Activated CD8-positive, alpha-beta memory T cell treated with anti-CD3 and anti-CD28 coated beads, Interleukin-2, amount 10 ng/mL, durations not matched to agents 7 days and 5 days (primary cell): ENCODE results near the gene CHCHD6. TPM values are rescaled to one million over a fixed set of nuclear protein-coding genes. Genes with fewer than 3 reads are reported as not detected.

ENCODE experiments used
- ATAC-seq: fragments of 150-1000 bp; cut with Tn5 transposase; one replicate; pipeline ENCODE4 v1.10.0; 2021; ENCODE audit warnings: moderate library complexity
- CTCF ChIA-PET: fragments of 350-600 bp; sonication (Branson Sonifier 250); formaldehyde crosslinking; loops from one replicate; lab custom pipeline; 2021; ENCODE audit warnings: antibody characterized with exemption; lab: Charles Lee
- DNase-seq: peaks from one replicate; pipeline ENCODE4 v3.0.0-alpha.2; 2020
- H3K27ac Mint-ChIP-seq: one replicate; pipeline ENCODE4 v1.8.0; 2021; ENCODE audit warnings: mild to moderate bottlenecking, mixed read lengths
- H3K27me3 Mint-ChIP-seq: one replicate; pipeline ENCODE4 v1.8.0; 2021; ENCODE audit warnings: mixed read lengths
- H3K36me3 Mint-ChIP-seq: one replicate; pipeline ENCODE4 v1.8.0; 2021; ENCODE audit warnings: mild to moderate bottlenecking, mixed read lengths
- H3K4me1 Mint-ChIP-seq: one replicate; pipeline ENCODE4 v1.8.0; 2021; ENCODE audit warnings: mixed read lengths
- H3K4me3 Mint-ChIP-seq: one replicate; pipeline ENCODE4 v1.8.0; 2021; ENCODE audit warnings: mild to moderate bottlenecking, moderate library complexity, mixed read lengths
- H3K9me3 Mint-ChIP-seq: one replicate; pipeline ENCODE4 v1.8.0; 2022; ENCODE audit warnings: low read depth, mixed read lengths
- total RNA-seq, 2 experiments: library from RNA; stranded (reverse); gene quantifications; one replicate each; pipeline ENCODE4 v1.2.3, GENCODE V29; 2021

The CHCHD6 gene
- total RNA-seq, 2 experiments from 2014 or later: 7.7 to 9.0 TPM

DNA sequence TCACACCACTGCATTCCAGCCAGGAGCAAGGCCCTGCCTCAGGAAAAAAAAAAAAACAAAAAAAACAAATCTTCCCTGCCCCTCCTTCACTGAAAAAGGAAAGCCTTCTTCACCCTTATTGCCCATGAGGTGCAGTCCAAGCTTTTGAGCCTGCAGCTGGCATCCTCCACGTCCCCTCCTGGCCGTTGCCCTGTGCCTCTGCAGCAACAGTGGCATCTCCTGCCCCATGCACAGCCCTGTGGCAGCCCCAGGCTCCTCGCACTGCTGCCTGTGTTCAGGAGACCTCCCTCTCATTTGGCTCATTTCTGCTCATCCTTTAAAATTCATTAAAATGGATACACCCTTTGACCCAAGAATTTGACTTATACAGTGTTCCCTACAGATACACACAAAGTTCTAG is 206.2 kb downstream of the CHCHD6 start:
- ATAC-seq: no peak
- H3K36me3 Mint-ChIP-seq: peaks cover 10% of the 10 kb centered on the region
- CTCF ChIA-PET: interaction anchor here (4.6 kb wide), 1 partner anchor 72 kb away, joined by 18 read pairs; the partner anchor contains the start of gene PLXNA1
- H3K27me3 Mint-ChIP-seq: peaks cover 3% of the 10 kb centered on the region
- peak overlapping the region; percentile 31 for H3K27ac Mint-ChIP-seq
- DNase-seq: no peak
- H3K9me3 Mint-ChIP-seq: no peaks in the 10 kb centered on the region
- H3K4me3 Mint-ChIP-seq: no peak overlapping the region
- peaks cover 61% of the 10 kb centered on the region for H3K4me1 Mint-ChIP-seq

DNA sequence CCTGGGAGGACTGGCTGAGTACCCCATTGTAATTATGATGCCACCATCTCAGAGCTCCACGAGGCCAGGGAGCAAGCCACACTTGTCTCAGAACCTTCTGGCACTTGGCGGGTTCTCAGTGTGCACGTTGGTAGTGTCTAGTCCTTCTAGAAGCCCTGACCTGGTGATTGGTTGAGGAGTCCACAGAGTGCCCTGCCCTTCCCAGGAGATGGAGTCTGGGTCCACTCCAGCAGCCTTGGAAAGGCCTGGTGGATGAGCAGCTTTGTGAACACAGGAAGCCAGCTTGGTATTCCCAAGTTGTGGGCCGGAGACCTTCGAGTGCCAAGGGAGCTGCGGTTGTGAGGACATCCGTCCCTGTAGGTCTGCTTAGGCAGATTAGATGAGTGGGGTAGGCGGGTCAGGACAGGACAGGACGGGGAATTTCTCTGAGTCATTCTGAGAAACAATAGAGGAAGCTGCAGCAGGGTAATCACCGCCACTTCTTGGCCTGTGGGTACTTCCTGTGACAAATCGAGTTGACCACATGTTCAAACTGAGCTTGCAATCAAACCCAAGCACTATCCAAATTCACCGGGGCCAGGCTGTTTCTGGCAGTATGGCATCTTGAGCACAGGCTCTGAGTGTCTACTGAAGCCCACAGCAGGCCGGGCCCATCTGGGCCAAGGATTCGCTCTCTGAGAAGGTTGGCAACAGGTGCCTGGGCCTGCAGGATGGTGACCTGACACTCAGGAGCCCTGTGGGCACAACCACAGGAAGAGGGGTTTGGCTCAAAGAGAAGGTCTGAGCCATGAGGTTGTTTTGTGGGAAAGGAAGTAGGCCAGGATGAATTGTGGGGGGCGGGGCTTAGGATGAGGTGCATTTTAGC is 207.4 kb downstream of the CHCHD6 start:
- Mint-ChIP-seq H3K9me3 (no peaks in the 10 kb centered on the region), H3K4me1 (peaks cover 66% of the 10 kb centered on the region), H3K36me3 (peaks cover 10% of the 10 kb centered on the region), H3K27ac (peak overlapping the region; percentile 87), H3K4me3 (peak overlapping the region; percentile 49), H3K27me3 (peaks cover 3% of the 10 kb centered on the region)
- CTCF ChIA-PET: interaction anchor here (1.1 to 4.6 kb wide), 4 partner anchors 10 to 207 kb away, joined by 3 to 18 read pairs (median 6); partner anchors contain the start of genes CHCHD6 and PLXNA1
- peak; percentile 94 for DNase-seq
- peak; percentile 92 for ATAC-seq

DNA sequence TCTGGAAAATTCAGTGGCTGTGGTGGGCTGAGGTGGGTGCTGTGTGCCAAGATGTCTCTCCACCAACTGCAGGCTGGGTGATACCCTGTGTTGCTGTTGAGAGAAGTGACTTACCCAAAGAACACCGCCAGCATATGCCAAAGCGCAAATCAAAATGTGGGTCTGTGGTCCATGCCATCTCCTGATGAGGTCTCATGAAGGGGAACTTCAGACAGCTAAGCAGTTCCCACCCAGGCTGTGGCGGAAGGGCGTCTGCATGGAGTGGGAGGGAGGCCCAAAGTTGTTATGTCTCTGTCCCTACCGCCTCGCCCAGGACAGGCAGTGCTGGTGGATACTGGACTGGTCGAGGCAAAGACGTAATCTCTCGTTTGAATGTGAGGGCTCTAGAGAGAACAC is 208.0 kb downstream of the CHCHD6 start:
- ATAC-seq (no peak), DNase-seq (no peak)
- no peaks in the 10 kb centered on the region for H3K9me3 Mint-ChIP-seq
- H3K4me3 Mint-ChIP-seq: peak overlapping the region; percentile 49
- H3K36me3 Mint-ChIP-seq: peaks cover 10% of the 10 kb centered on the region
- peaks cover 72% of the 10 kb centered on the region for H3K4me1 Mint-ChIP-seq
- H3K27ac Mint-ChIP-seq: peak overlapping the region; percentile 87
- peaks cover 3% of the 10 kb centered on the region for H3K27me3 Mint-ChIP-seq
- CTCF ChIA-PET: interaction anchor here (1.1 to 4.6 kb wide), 4 partner anchors 10 to 208 kb away, joined by 3 to 18 read pairs (median 6); partner anchors contain the start of genes CHCHD6 and PLXNA1

DNA sequence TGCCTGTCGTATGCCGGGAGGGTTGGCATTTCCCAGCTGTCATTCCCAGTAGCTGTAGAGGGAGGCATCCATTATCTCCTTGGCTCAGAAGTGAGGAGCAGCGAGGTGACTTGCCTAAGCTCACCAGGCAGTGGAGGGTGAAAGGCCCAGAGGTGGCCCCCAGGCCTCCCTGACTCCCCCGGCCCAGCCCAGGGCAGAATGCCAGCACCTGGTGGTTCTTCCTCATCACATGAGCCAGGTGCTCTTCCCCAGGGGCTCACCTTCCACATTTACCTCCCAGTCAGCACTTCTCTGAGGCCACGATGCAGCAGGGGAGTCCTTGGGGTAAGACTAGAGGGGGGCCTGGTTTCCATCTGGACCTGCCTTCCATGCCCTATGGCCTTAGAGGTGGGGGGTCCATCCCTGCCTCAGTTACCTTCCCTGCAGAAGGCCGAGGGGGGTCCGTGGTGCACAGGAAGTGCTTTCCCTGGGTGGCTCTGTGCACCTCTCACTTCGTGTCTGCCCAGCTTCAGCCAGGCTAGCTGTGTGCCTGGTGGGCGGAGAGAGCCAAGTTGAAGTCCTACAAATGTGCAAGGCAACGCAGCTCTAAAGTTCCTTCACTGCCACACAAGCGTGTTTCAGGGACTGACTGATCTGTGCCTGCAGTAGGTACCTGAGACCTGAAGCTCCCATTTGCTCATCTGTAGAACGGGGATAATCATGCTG is 208.6 kb downstream of the CHCHD6 start:
- peaks cover 10% of the 10 kb centered on the region for H3K36me3 Mint-ChIP-seq
- ATAC-seq (no peak), DNase-seq (no peak)
- H3K9me3 Mint-ChIP-seq: no peaks in the 10 kb centered on the region
- no peak overlapping the region for H3K4me3 Mint-ChIP-seq
- no peak overlapping the region for H3K27ac Mint-ChIP-seq
- peaks cover 3% of the 10 kb centered on the region for H3K27me3 Mint-ChIP-seq
- H3K4me1 Mint-ChIP-seq: peaks cover 77% of the 10 kb centered on the region
- CTCF ChIA-PET: interaction anchor here (1.2 to 4.6 kb wide), 3 partner anchors 9 to 209 kb away, joined by 3 to 18 read pairs (median 8); partner anchors contain the start of genes CHCHD6 and PLXNA1

DNA sequence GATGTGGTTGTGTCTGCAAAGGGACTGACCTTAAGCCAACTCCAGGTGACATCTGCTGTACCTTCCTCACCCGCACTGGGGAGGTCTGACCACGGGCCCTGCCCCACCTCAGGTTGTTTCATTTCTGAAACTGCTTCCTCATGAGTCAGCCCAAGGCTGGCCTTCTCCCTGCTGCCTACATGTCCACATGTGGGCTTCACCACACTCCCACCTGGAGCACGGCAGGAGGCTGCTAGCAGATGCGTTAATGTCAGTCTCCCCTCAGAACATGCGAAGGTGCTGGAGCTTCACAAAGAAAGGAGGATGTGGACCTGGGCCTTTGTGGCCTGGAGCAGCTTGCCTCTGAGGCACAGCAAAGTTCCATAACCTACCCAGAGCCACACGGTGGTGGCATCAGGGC is 209.5 kb downstream of the CHCHD6 start:
- peaks cover 10% of the 10 kb centered on the region for H3K36me3 Mint-ChIP-seq
- no peak overlapping the region for H3K4me3 Mint-ChIP-seq
- peaks cover 3% of the 10 kb centered on the region for H3K27me3 Mint-ChIP-seq
- ATAC-seq (no peak), DNase-seq (peak; percentile 60)
- no peaks in the 10 kb centered on the region for H3K9me3 Mint-ChIP-seq
- peak overlapping the region; percentile 47 for H3K27ac Mint-ChIP-seq
- CTCF ChIA-PET: interaction anchor here (1.0 to 4.6 kb wide), 3 partner anchors 11 to 68 kb away, joined by 4 to 18 read pairs (median 6); partner anchors contain the start of gene PLXNA1
- H3K4me1 Mint-ChIP-seq: peaks cover 70% of the 10 kb centered on the region

DNA sequence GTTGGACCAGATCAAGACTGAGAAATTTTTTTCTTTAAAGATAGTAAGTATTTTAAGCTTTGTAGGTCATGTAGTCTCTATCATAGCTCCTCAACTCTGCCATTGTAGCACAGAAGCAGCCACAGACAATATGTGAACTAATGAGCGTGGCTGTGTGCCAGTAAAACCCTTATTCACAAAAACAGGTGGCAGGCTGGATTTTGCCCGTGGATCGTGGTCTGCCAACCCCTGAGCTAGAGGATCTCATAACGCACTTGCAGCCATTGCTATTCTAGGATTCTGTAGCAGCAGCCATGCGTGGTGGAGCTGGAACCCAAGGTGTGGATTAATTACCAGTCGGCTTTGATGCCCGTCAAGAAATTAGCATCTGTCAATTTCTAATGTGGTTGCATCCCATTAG is 210.2 kb downstream of the CHCHD6 start:
- ATAC-seq (no peak), DNase-seq (no peak)
- CTCF ChIA-PET: interaction anchor here (1.0 to 4.6 kb wide), 3 partner anchors 10 to 68 kb away, joined by 4 to 18 read pairs (median 6); partner anchors contain the start of gene PLXNA1
- H3K4me1 Mint-ChIP-seq: peaks cover 63% of the 10 kb centered on the region
- H3K9me3 Mint-ChIP-seq: no peaks in the 10 kb centered on the region
- H3K4me3 Mint-ChIP-seq: no peak overlapping the region
- peaks cover 9% of the 10 kb centered on the region for H3K36me3 Mint-ChIP-seq
- peaks cover 3% of the 10 kb centered on the region for H3K27me3 Mint-ChIP-seq
- H3K27ac Mint-ChIP-seq: no peak overlapping the region

DNA sequence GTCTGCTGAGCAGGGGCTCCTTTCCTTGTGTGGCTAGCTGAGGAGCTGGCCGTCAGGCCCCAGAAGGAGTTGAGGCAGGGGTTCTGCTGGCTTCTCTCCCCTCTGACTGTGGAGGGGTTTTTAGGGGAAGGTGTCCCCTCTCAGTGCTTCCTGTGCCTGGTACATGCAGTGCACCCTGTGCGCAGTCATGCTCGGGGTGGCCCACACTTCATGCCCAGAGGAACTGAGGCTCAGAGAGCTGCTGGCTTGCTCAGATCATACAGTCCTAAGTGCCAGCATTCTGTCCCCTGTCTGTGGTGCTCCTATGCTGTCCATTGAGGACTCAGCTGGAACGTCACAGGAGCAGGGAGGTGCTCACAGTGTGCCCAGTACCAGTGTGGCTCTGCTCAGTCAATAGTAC is 211.0 kb downstream of the CHCHD6 start:
- DNase-seq (no peak), ATAC-seq (no peak)
- peaks cover 7% of the 10 kb centered on the region for H3K27me3 Mint-ChIP-seq
- CTCF ChIA-PET: interaction anchor here (1.1 to 4.6 kb wide), 2 partner anchors 19 to 67 kb away, joined by 3 to 18 read pairs; partner anchors contain the start of gene PLXNA1
- H3K4me1 Mint-ChIP-seq: peaks cover 55% of the 10 kb centered on the region
- no peak overlapping the region for H3K4me3 Mint-ChIP-seq
- no peak overlapping the region for H3K27ac Mint-ChIP-seq
- no peaks in the 10 kb centered on the region for H3K9me3 Mint-ChIP-seq
- H3K36me3 Mint-ChIP-seq: peaks cover 10% of the 10 kb centered on the region

DNA sequence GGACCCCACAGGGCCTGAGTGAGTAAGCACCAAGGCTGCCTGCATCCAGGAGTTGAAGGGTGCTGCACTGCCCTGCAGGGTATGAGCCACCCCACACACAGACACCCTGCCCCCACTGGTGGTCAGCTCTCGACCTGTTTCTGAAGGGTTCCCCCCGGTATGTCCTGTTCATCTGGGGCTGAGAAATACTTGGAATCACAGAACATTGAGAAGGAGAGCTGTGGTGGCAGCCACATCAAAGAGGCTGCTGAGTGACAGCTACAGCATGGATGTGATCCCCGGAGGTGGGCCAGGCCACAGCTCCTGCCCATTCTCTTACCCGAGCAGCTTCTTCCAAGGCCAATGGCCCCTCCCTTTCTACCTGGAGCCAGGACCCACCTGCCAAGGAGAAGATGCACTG is 212.5 kb downstream of the CHCHD6 start:
- H3K9me3 Mint-ChIP-seq: no peaks in the 10 kb centered on the region
- no peak overlapping the region for H3K27ac Mint-ChIP-seq
- CTCF ChIA-PET: interaction anchor here (0.9 kb wide), 1 partner anchor 66 kb away, joined by 3 read pairs; the partner anchor contains the start of gene PLXNA1
- DNase-seq: no peak
- H3K4me1 Mint-ChIP-seq: peaks cover 41% of the 10 kb centered on the region
- peaks cover 12% of the 10 kb centered on the region for H3K27me3 Mint-ChIP-seq
- H3K4me3 Mint-ChIP-seq: no peak overlapping the region
- no peak for ATAC-seq
- H3K36me3 Mint-ChIP-seq: peaks cover 11% of the 10 kb centered on the region

DNA sequence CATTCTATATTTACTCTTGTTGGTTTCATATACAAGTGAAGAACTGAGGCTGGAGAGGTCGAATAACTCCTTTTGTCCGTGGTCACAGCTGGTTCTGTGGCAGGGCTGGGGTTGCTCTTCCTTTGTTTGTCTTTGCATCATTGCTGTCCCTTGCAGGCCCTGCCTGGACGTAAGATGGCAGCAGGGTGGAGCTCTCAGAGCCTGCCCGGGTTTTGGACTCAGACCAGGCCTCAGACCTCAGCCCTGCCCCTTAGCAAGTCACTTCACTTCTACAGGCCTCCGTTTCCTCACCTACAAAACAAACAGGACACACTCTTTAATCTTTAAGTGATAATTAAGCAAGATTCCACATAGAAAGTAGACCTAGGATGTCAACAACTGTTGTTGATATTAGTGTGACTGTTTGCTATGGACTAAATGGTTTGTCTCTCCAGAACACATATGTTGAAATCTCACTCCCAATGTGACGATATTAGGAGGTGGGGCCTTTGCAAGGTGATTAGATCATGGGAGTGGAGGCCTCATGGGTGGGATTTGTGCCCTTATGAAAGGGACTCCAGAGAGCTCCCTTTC is 213.3 kb downstream of the CHCHD6 start:
- CTCF ChIA-PET: no interaction called here
- ATAC-seq (no peak), DNase-seq (no peak)
- Mint-ChIP-seq H3K27me3 (peaks cover 12% of the 10 kb centered on the region), H3K4me3 (no peak overlapping the region), H3K27ac (no peak overlapping the region), H3K9me3 (no peaks in the 10 kb centered on the region), H3K36me3 (peaks cover 11% of the 10 kb centered on the region), H3K4me1 (peaks cover 33% of the 10 kb centered on the region)

DNA sequence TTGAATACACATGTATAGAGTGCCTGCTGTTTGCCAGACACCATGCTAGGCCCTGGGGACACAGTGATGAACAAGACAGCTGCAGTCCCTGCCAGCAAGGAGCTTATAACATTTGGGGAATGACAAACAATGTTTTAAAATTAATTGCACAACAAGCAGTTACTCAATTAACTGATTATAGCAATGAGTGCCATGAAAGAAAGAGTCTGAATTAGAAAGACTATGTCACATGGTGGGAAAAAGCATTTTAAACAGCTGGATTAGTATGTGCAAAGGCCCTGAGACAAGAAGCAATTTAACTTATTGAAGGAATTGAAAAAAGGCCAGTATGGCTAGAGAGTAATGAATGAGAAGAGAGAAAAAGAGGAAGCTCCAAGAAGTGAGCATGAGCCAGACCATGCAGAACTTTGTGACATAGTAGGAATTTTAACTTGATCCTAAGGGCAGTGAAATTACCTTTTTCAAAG is 214.3 kb downstream of the CHCHD6 start:
- DNase-seq: no peak
- Mint-ChIP-seq H3K36me3 (peaks cover 11% of the 10 kb centered on the region), H3K27ac (no peak overlapping the region), H3K4me1 (peaks cover 35% of the 10 kb centered on the region), H3K9me3 (no peaks in the 10 kb centered on the region), H3K27me3 (peaks cover 12% of the 10 kb centered on the region), H3K4me3 (no peak overlapping the region)
- no peak for ATAC-seq
- CTCF ChIA-PET: no interaction called here

DNA sequence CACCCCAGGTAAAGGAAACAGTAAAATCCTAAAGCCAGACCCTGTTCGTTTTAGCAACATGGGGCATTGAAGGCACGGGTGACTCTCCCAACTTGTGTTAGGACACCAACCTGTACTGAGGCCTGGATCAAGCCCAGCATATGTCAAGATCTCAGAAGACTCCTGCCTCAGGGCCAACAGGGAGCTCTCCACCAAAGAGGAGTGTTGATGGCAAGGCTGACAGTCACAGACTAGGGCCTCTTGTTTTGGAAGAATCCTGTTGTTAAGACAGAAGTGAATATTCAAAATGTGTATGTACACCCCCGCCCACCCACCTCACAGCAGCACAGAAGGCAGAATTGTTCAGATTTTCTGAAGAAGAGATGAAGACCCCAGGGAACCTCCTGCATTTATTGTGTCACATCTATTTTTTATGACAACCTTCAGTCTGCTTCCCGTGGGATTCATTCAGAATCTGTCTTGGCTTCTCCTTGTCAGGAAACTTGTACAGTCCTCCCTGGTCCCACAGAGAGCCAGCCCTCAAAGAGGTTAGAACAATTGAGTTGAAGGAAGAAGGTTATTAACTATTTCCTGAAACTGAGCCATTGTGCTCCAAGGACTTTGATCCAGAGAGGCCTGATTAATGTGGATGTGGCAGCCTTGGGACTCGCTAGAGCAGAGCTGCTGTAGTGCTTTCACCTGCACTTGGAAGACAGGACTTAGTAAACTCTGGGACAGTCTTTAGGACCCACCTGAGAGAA is 217.2 kb downstream of the CHCHD6 start:
- Mint-ChIP-seq H3K9me3 (no peaks in the 10 kb centered on the region), H3K36me3 (peaks cover 11% of the 10 kb centered on the region), H3K4me1 (peaks cover 48% of the 10 kb centered on the region), H3K27ac (no peak overlapping the region), H3K27me3 (peaks cover 12% of the 10 kb centered on the region), H3K4me3 (no peak overlapping the region)
- CTCF ChIA-PET: interaction anchor here (2.1 kb wide), 1 partner anchor 9 kb away, joined by 8 read pairs; no protein-coding TSS in a partner anchor
- no peak for DNase-seq
- ATAC-seq: no peak

DNA sequence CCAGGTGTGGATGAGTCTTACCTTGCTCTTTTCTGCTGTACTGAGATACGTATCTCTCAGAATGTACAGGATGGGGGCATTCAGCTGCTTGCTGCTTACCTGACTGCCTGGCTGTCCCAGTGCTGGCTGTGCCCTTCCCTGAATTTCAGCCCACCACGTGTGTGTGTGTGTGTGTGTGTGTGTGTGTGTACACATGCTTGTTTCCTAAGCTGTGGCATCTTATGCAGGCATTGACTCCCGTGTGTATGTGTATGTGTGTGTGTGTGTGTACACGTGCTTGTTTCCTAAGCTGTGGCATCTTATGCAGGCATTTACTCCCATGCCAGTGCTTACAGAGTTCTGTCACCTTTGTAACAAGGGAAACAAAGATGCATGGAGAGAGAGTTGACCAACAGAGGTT is 218.4 kb downstream of the CHCHD6 start:
- no peak overlapping the region for H3K27ac Mint-ChIP-seq
- ATAC-seq (no peak), DNase-seq (no peak)
- peaks cover 11% of the 10 kb centered on the region for H3K36me3 Mint-ChIP-seq
- peaks cover 37% of the 10 kb centered on the region for H3K4me1 Mint-ChIP-seq
- no peak overlapping the region for H3K4me3 Mint-ChIP-seq
- peaks cover 12% of the 10 kb centered on the region for H3K27me3 Mint-ChIP-seq
- no peaks in the 10 kb centered on the region for H3K9me3 Mint-ChIP-seq
- CTCF ChIA-PET: interaction anchor here (2.1 kb wide), 1 partner anchor 11 kb away, joined by 8 read pairs; no protein-coding TSS in a partner anchor
